Smooth muscle cell (in vitro differentiated cells): ENCODE measurements around the gene KRTAP21-3. TPM values are rescaled to one million over a fixed set of nuclear protein-coding genes. Genes with fewer than 3 reads are reported as not detected.
A peak's percentile ranks its signal among the peaks of the same experiment; 100 is the strongest.
"Not testable (repeated sequence)": the region's sequence is repeated elsewhere in the genome, so short reads cannot be mapped to it uniquely, and the experiment has no call there.

Experiments used
- DNase-seq: peaks from one replicate; lab custom pipeline; 2025; ENCODE audit not compliant: unreplicated experiment; lab: John Stamatoyannopoulos, UW
- H2AFZ ChIP-seq: fragments of 200-600 bp; sonication (generic); 2 replicates; pipeline ENCODE4 v1.6.0; 2016; ENCODE audit warnings: antibody characterized with exemption, low read depth, mild to moderate bottlenecking
- H3F3A ChIP-seq: fragments of 200-600 bp; sonication (generic); 2 replicates; pipeline ENCODE4 v1.6.0; 2017; ENCODE audit warnings: antibody characterized with exemption, low read depth
- H3K27ac ChIP-seq: fragments of 200-600 bp; sonication (generic); 2 replicates; pipeline ENCODE4 v1.5.1; 2016; ENCODE audit warnings: low read depth, mild to moderate bottlenecking
- H3K27me3 ChIP-seq: fragments of 200-600 bp; sonication (generic); 2 replicates; pipeline ENCODE4 v1.6.1; 2016; ENCODE audit warnings: low read depth, mild to moderate bottlenecking
- H3K36me3 ChIP-seq: fragments of 200-600 bp; sonication (generic); 2 replicates; pipeline ENCODE4 v1.5.1; 2016; ENCODE audit warnings: low read depth
- H3K4me1 ChIP-seq: fragments of 200-600 bp; sonication (generic); 2 replicates; pipeline ENCODE4 v1.5.1; 2016; ENCODE audit warnings: low read depth
- H3K4me2 ChIP-seq: fragments of 200-600 bp; sonication (generic); 2 replicates; pipeline ENCODE4 v1.6.0; 2016; ENCODE audit warnings: mild to moderate bottlenecking
- H3K4me3 ChIP-seq: fragments of 200-600 bp; sonication (generic); 2 replicates; pipeline ENCODE4 v1.5.1; 2016; ENCODE audit warnings: mild to moderate bottlenecking
- H3K79me2 ChIP-seq: fragments of 200-600 bp; sonication (generic); 2 replicates; pipeline ENCODE4 v1.6.0; 2016; ENCODE audit warnings: low read depth, mild to moderate bottlenecking
- H3K9ac ChIP-seq: fragments of 200-600 bp; sonication (generic); 2 replicates; pipeline ENCODE4 v1.6.0; 2016; ENCODE audit warnings: low read depth
- H3K9me3 ChIP-seq: fragments of 200-600 bp; sonication (generic); replicated peaks from 2 replicates; pipeline ENCODE4 v1.5.1; 2016; ENCODE audit warnings: low read depth
- H4K20me1 ChIP-seq: fragments of 200-600 bp; sonication (generic); 2 replicates; pipeline ENCODE4 v1.6.0; 2016; ENCODE audit warnings: low read depth
- WGBS: methylation state at CpG from one replicate; pipeline ENCODE4 v1.1.7; 2016; ENCODE audit warnings: low lambda C conversion rate; 5-methylcytosine and 5-hydroxymethylcytosine counted together
- polyA plus RNA-seq: library from polyadenylated mRNA; unstranded; fragments of >200 nt; fragmentation: Nextera tagmentation; extraction: Ambion mirVana; gene quantifications from 2 replicates; pipeline ENCODE4 v1.2.1, GENCODE V29; 2016
- total RNA-seq: library from RNA; depleted of rRNA; stranded (reverse); fragments of >200 nt; gene quantifications from 2 replicates; pipeline ENCODE4 v1.2.3, GENCODE V29; 2014
- TF ChIP-seq, protein P1 (sequence below): fragments of 200-600 bp; sonication (generic); IDR thresholded peaks from 2 replicates; pipeline ENCODE4 v1.5.1; 2017; ENCODE audit warnings: borderline replicate concordance, mild to moderate bottlenecking, antibody characterized with exemption; ENCODE audit not compliant: insufficient read depth, poor library complexity, severe bottlenecking

Gene KRTAP21-3, protein sequence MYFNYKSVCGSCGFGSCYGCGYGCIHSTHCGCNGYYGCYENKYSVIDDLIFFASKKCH
- total RNA-seq (not detected in 2 replicates), polyA plus RNA-seq (not detected in 2 replicates)

DNA sequence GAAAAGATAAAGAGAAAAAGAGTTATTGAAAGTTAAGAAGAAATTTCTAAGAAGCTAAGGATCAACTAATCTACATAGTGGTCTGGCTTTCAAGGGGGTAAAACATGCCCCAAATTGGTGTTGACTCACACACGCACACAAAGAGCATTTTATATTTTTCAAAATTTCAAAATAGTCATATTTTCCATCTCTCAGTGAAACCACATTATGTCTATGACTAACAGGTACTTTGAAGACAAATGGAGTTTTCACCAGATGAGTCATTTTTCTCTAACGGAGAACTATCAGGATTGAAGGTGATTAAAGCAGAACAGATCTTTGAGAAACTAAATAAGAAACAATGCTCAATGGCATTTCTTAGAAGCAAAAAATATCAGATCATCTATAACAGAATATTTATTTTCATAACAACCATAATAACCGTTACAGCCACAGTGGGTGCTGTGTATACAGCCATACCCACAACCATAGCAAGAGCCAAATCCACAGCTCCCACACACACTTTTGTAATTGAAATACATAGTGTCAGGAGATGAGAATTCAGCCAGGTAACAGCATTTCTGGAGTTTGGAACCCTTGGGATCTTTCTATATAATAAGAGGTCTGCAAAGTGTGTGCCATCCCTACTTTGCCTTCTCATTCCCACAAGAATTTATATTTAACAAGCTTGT is at the start of gene KRTAP21-3:
Gene KRTAP21-3, minus strand, starts transcription at position 539 of the 671 bp plus-strand sequence. Its CDS starts 18 bp downstream, at position 521.
- no peaks in the 10 kb centered on the region for H3F3A ChIP-seq
- no peak within 1 kb of the TSS for H3K4me2 ChIP-seq
- DNase-seq: no peak
- no peaks in the 10 kb centered on the region for H4K20me1 ChIP-seq
- H3K4me3 ChIP-seq: no peak within 1 kb of the TSS
- no peaks in the 10 kb centered on the region for H3K36me3 ChIP-seq
- peak within 1 kb of the TSS; percentile 80 for H3K27ac ChIP-seq
- no peaks in the 10 kb centered on the region for H3K27me3 ChIP-seq
- no peak within 1 kb of the TSS for H2AFZ ChIP-seq
- H3K79me2 ChIP-seq: no peaks in the 10 kb centered on the region
- no peaks in the 10 kb centered on the region for H3K9me3 ChIP-seq
- no peaks in the 10 kb centered on the region for H3K4me1 ChIP-seq
- 50% methylated on average over 3 of the region's 3 CpGs for WGBS
- H3K9ac ChIP-seq: peak within 1 kb of the TSS; percentile 37
- TF ChIP-seq, protein P1, sequence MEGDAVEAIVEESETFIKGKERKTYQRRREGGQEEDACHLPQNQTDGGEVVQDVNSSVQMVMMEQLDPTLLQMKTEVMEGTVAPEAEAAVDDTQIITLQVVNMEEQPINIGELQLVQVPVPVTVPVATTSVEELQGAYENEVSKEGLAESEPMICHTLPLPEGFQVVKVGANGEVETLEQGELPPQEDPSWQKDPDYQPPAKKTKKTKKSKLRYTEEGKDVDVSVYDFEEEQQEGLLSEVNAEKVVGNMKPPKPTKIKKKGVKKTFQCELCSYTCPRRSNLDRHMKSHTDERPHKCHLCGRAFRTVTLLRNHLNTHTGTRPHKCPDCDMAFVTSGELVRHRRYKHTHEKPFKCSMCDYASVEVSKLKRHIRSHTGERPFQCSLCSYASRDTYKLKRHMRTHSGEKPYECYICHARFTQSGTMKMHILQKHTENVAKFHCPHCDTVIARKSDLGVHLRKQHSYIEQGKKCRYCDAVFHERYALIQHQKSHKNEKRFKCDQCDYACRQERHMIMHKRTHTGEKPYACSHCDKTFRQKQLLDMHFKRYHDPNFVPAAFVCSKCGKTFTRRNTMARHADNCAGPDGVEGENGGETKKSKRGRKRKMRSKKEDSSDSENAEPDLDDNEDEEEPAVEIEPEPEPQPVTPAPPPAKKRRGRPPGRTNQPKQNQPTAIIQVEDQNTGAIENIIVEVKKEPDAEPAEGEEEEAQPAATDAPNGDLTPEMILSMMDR: no peak

DNA sequence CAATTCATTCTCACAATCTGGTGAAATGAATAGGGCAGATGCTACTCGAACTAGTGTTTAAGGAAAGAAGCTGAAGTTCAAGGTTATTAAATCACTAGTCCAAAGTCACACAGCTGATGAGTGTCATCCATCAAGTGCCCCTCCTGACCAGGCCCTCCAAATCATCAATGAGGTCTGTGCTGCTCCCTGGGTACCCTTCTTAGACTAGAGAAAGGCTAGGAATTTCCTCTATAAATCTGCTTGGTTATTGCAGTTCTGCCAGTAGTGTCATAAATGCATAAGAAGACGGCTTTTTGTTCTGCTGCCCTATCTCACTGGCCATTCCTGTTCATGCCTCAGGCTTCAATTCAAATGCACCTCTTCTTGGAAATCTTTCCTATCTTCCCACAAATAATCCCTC is 42.2 kb upstream of the KRTAP21-3 start:
- Histone ChIP-seq H4K20me1 (no peaks in the 10 kb centered on the region), H3K4me1 (no peaks in the 10 kb centered on the region), H3F3A (no peaks in the 10 kb centered on the region), H3K79me2 (no peaks in the 10 kb centered on the region), H3K4me2 (no peak overlapping the region), H3K9me3 (no peaks in the 10 kb centered on the region), H2AFZ (no peak overlapping the region), H3K9ac (no peak overlapping the region), H3K36me3 (no peaks in the 10 kb centered on the region), H3K27ac (no peak overlapping the region), H3K4me3 (no peak overlapping the region), H3K27me3 (no peaks in the 10 kb centered on the region)
- 71% methylated on average over 2 of the region's 2 CpGs for WGBS
- TF ChIP-seq, protein P1: no peak
- DNase-seq: no peak

DNA sequence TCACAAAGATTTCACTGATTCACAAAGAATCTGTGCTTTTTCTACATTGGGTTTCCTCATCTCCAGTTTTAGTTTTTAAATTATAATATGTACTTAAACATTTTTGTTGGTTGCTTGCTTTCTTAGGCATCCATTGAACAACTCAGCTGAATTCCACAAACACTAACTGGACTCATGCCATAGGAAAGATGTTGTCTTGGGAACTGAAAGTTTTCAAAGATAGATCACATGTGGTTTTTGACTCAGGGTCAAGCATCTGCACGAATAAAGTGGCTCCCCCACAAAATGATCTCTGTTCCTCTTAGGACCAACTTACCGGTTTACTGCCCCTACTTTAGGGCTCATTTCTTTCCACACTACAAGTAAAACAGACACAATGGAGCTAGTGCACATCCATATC is 39.7 kb upstream of the KRTAP21-3 start:
- H3K9me3 ChIP-seq: no peaks in the 10 kb centered on the region
- no peak overlapping the region for H3K27ac ChIP-seq
- WGBS: 70% methylated on average over 2 of the region's 2 CpGs
- no peaks in the 10 kb centered on the region for H3F3A ChIP-seq
- H3K9ac ChIP-seq: no peak overlapping the region
- TF ChIP-seq, protein P1: no peak
- no peaks in the 10 kb centered on the region for H3K79me2 ChIP-seq
- H3K4me3 ChIP-seq: no peak overlapping the region
- no peak for DNase-seq
- H3K4me2 ChIP-seq: no peak overlapping the region
- no peak overlapping the region for H2AFZ ChIP-seq
- no peaks in the 10 kb centered on the region for H3K27me3 ChIP-seq
- H3K36me3 ChIP-seq: no peaks in the 10 kb centered on the region
- H3K4me1 ChIP-seq: no peaks in the 10 kb centered on the region
- H4K20me1 ChIP-seq: no peaks in the 10 kb centered on the region

DNA sequence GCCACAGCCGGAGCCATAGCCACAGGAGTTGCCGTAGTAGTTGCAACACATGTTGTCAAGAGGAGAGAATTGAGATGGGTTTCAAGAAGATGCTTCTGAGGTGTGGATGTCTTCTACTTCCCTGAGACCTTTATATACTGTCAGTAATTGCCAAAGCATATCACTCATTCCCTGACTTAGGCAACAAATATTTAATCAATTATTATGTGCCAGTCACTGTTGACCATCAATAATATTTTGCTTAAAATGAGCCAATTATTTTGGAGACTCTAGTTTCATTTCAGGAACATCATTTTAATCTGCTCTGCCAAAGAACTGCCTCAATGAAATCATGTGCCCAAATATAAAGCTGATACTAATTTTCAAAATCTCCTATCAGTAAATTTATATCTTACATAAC is 36.8 kb upstream of the KRTAP21-3 start, which contains the start of gene KRTAP21-1:
Gene KRTAP21-1, minus strand, starts transcription at position 101 of the 400 bp plus-strand sequence. Its CDS starts 50 bp downstream, at position 51.
- H3K4me2 ChIP-seq, H3K36me3 ChIP-seq, H3K27ac ChIP-seq, H3K27me3 ChIP-seq, H3K9ac ChIP-seq, H3K79me2 ChIP-seq, H4K20me1 ChIP-seq, DNase-seq, H3K4me1 ChIP-seq, H3F3A ChIP-seq, H2AFZ ChIP-seq, H3K4me3 ChIP-seq, H3K9me3 ChIP-seq: not testable (repeated sequence)
- WGBS: 93% methylated on average over 2 of the region's 2 CpGs
